Muscle of leg (tissue), 11 donors: ENCODE results near the gene GPR137C. TPM values are rescaled to one million over a fixed set of nuclear protein-coding genes. Genes with fewer than 3 reads are reported as not detected.

Experiments
- DNase-seq: peaks from one replicate; pipeline ENCODE4 v3.0.0; 2013
- H3K27ac ChIP-seq: one replicate; pipeline ENCODE4 v1.5.1; 2013; ENCODE audit warnings: mild to moderate bottlenecking, low read length, control low read depth
- H3K27me3 ChIP-seq: one replicate; pipeline ENCODE4 v1.6.1; 2013; ENCODE audit warnings: low read length; ENCODE audit not compliant: control insufficient read depth, insufficient read depth
- H3K36me3 ChIP-seq: one replicate; pipeline ENCODE4 v1.6.1; 2013; ENCODE audit warnings: low read length; ENCODE audit not compliant: control insufficient read depth, insufficient read depth
- H3K4me1 ChIP-seq: one replicate; pipeline ENCODE4 v1.6.1; 2013; ENCODE audit warnings: low read length; ENCODE audit not compliant: control insufficient read depth, insufficient read depth
- H3K4me3 ChIP-seq: one replicate; pipeline ENCODE4 v1.5.1; 2013; ENCODE audit warnings: low read length, control low read depth
- H3K9me3 ChIP-seq: replicated peaks from 2 replicates; pipeline ENCODE4 v1.6.1; 2013; ENCODE audit warnings: low read depth, low read length; ENCODE audit not compliant: control insufficient read depth
- WGBS: methylation state at CpG from one replicate; pipeline ENCODE4 v1.1.5; 2013; ENCODE audit warnings: missing lambda C conversion rate; ENCODE audit not compliant: insufficient coverage; 5-methylcytosine and 5-hydroxymethylcytosine counted together
- polyA plus RNA-seq, 8 donors: library from polyadenylated mRNA; unstranded; fragments of 120-200 nt; gene quantifications; one replicate each; pipeline versions ENCODE4 v1.2.1 to v1.2.3, GENCODE V29; 2013; ENCODE audit warnings: inconsistent platforms in 1 of 8, low replicate concordance in 1 of 8; ENCODE audit not compliant: insufficient read length in 8 of 8, insufficient read depth in 1 of 8
- total RNA-seq: library from RNA; stranded (reverse); fragments of 120-200 nt; gene quantifications from one replicate; pipeline ENCODE4 v1.2.4, GENCODE V29; 2013

Gene GPR137C
- total and polyA plus RNA-seq, 9 donors: 1.8 to 4.5 (median 3.3) TPM

DNA sequence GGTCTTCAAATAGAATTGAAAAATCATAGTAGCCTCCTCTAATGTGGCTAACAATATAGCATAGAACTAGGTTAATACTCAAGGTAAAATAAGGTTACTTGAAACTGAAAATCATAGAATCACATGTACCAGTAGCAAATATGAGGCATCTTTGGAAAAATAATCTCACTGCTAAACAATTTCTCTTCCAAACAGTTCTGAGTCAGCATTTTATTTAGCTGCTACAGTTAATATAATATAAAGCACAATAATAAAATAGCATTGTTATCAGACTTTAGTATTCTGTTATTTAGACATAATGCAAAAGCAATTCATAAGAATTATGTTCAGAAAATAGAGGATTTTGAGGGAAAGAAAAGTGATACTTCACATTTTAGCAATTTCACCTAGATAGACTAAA is 107.7 kb downstream of the GPR137C start:
- Histone ChIP-seq H3K27ac (no peak overlapping the region), H3K9me3 (no peaks in the 10 kb centered on the region), H3K36me3 (peaks cover 4% of the 10 kb centered on the region), H3K27me3 (no peaks in the 10 kb centered on the region), H3K4me3 (no peak overlapping the region), H3K4me1 (no peaks in the 10 kb centered on the region)
- no peak for DNase-seq

DNA sequence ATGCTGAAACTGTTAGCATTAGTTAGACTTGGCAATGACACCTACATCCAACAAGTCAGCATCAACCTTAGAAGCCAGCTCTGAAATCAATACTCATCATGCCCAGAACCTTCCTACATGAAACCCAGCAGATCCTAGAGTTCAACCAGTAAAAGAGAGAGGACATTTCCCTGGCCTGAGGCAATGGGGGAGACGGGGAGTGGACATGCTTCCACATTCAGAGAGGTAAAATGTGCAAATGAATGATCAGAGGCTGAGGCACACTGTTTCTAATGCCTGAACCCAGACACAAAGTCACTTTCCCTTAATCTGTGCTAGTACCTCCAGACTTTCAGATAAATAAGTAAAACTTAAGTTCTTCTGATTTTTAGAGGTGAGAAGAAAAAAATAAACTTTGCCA is 108.2 kb downstream of the GPR137C start:
- Histone ChIP-seq H3K9me3 (no peaks in the 10 kb centered on the region), H3K27me3 (no peaks in the 10 kb centered on the region), H3K4me1 (no peaks in the 10 kb centered on the region), H3K27ac (no peak overlapping the region), H3K4me3 (no peak overlapping the region), H3K36me3 (peaks cover 4% of the 10 kb centered on the region)
- DNase-seq: no peak
- no CpG with 5 or more reads among the region's 1 CpG for WGBS

DNA sequence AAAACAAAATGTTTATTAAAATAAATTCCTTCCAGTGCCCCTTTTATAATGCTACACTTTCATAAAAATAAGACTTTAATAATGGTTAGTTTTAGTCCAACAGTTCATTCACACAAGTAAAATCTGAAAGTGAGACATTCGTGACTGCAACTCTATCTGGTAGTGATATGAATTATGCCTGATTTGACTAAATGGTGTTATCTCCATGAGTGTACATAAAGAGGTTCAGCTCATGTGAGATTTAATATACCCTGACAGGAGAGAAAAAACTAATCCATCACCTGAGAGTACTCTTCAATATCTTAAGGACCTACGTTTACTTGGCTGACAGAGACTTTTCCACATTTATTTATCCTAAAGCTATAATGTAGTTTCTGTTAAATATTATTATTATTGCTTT is 108.7 kb downstream of the GPR137C start:
- Histone ChIP-seq H3K27ac (no peak overlapping the region), H3K9me3 (no peaks in the 10 kb centered on the region), H3K27me3 (no peaks in the 10 kb centered on the region), H3K36me3 (peaks cover 4% of the 10 kb centered on the region), H3K4me1 (no peaks in the 10 kb centered on the region), H3K4me3 (no peak overlapping the region)
- no peak for DNase-seq
- WGBS: no CpG with 5 or more reads among the region's 2 CpGs

DNA sequence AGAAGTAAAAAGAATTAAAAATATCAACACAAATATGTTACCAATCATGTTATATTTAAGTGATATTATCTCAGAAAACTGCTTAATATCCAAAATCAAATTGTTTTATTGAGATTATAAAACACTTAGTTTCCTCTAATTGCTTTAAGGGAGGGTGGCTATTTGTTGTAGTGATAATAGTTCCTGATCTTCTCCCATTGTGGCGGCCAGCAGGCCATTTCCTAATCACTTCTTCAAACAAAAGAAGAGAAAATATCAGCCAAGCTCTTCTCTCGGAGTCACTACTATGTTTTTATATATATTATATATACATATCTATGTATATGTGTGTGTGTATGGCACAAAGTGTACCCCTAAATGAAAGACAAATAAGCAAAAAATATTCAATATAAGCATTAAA is 111.2 kb downstream of the GPR137C start:
- Histone ChIP-seq H3K9me3 (no peaks in the 10 kb centered on the region), H3K4me3 (no peak overlapping the region), H3K27me3 (no peaks in the 10 kb centered on the region), H3K27ac (no peak overlapping the region), H3K4me1 (no peaks in the 10 kb centered on the region), H3K36me3 (no peaks in the 10 kb centered on the region)
- no peak for DNase-seq
- no CpG with 5 or more reads among the region's 2 CpGs for WGBS

DNA sequence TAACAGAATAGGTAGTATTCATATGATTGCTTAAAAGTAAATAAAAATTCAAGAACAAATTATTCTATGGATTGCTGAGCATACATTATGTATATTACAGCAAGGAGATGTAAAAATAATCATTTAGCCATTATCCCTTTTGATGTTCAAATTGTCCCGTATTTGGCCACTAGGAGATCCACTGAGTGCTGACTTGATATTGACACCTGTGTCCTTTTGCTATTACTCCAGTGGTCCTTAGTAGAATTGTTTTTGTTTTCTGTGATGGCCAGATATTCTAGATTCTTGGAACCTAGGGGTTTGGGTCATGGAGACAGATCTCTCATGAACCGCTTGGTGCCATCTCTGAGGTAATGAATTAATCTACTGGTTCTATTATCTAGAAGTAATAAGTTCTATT is 126.0 kb downstream of the GPR137C start:
- WGBS: no CpG with 5 or more reads among the region's 2 CpGs
- Histone ChIP-seq H3K4me3 (no peak overlapping the region), H3K36me3 (peaks cover 4% of the 10 kb centered on the region), H3K27me3 (no peaks in the 10 kb centered on the region), H3K9me3 (no peaks in the 10 kb centered on the region), H3K27ac (no peak overlapping the region), H3K4me1 (no peaks in the 10 kb centered on the region)
- no peak for DNase-seq

DNA sequence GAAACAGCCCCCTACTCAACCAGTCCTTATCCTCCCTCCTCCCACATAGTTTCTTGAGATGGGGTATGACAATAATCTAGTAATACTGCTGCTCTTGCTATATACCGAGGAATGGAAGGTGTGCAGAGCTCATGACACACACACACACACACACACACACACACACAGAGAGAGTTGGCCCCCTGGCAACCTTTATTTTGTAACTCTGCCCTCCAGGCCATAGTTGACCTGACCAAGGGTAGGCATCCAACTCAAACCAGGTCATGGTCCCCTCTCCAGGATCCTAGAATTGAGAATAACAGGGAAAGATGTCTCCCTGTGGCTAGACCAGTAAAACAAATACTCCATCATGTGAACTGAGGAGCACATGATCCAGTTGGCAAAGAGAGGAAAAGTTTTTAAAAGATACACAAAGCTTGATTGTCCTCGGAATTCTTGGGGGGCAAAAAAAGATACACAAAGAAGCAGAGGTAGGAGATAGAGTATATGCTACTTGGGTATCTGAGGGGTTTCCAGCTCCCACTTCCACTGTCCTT is 131.4 kb downstream of the GPR137C start:
- no peaks in the 10 kb centered on the region for H3K9me3 ChIP-seq
- no peak overlapping the region for H3K27ac ChIP-seq
- WGBS: no CpG with 5 or more reads among the region's 2 CpGs
- no peak for DNase-seq
- no peaks in the 10 kb centered on the region for H3K27me3 ChIP-seq
- no peaks in the 10 kb centered on the region for H3K36me3 ChIP-seq
- H3K4me1 ChIP-seq: no peaks in the 10 kb centered on the region
- no peak overlapping the region for H3K4me3 ChIP-seq

DNA sequence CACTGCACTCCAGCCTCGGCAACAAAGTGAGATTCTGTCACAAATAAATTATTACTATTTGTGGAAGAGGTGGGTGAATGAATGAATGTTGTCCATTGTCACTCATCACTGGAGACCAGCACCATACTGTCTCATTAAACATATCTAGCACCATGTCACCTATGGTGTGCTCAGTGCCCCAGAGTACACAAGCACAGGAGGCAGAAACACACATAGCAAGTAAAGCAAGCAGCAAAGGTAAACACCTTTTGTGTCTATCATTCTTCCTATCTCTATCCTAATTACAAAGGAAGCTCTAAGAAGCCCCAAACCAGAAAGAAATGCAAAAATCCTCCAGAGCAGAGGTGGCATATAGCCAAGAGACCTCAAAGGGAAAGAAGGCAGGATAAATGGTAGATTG is 133.5 kb downstream of the GPR137C start:
- Histone ChIP-seq H3K9me3 (no peaks in the 10 kb centered on the region), H3K27me3 (no peaks in the 10 kb centered on the region), H3K4me3 (no peak overlapping the region), H3K4me1 (no peaks in the 10 kb centered on the region), H3K27ac (no peak overlapping the region), H3K36me3 (no peaks in the 10 kb centered on the region)
- no peak for DNase-seq
- no CpG with 5 or more reads among the region's 1 CpG for WGBS

Other genes starting within 250 kb of the GPR137C start
- gene PTGER2, start 238.5 kb upstream of the GPR137C start, total RNA-seq: 1.4 TPM
- 1 to 10 TPM in 6 of 8 donors, under 1 TPM in 2; 0.64 to 3.4 (median 1.3) TPM for gene PTGER2, start 238.5 kb upstream of the GPR137C start, polyA plus RNA-seq
- gene TXNDC16, start 331 bp upstream of the GPR137C start, total RNA-seq: 5.8 TPM
- gene TXNDC16, start 331 bp upstream of the GPR137C start, polyA plus RNA-seq: 1 to 10 TPM; 4.9 to 9.4 (median 6.7) TPM
- gene ERO1A, start 142.7 kb downstream of the GPR137C start, total RNA-seq: 16.4 TPM
- 10 to 100 TPM in 7 of 8 donors, 1 to 10 TPM in 1; 9.7 to 20.3 (median 15.6) TPM for gene ERO1A, start 142.7 kb downstream of the GPR137C start, polyA plus RNA-seq
- 114 TPM for gene PSMC6, start 154.4 kb downstream of the GPR137C start, total RNA-seq
- gene PSMC6, start 154.4 kb downstream of the GPR137C start, polyA plus RNA-seq: 100 to 1,000 TPM in 2 of 8 donors, 10 to 100 TPM in 6; 81.7 to 102 (median 90.4) TPM
- gene STYX, start 177.3 kb downstream of the GPR137C start, total RNA-seq: 9.1 TPM
- gene STYX, start 177.3 kb downstream of the GPR137C start, polyA plus RNA-seq: 10 to 100 TPM in 7 of 8 donors, 1 to 10 TPM in 1; 9.7 to 16.6 (median 12.2) TPM
- 9.6 TPM for gene GNPNAT1, start 238.8 kb downstream of the GPR137C start, total RNA-seq
- 10 to 100 TPM; 12.2 to 19.4 (median 14.9) TPM for gene GNPNAT1, start 238.8 kb downstream of the GPR137C start, polyA plus RNA-seq